Amygdala (tissue), 56 donors: ENCODE measurements around the gene C5orf15.

Experiments used
- DNase-seq, 56 donors: peaks; one replicate each; lab custom pipeline; 2025; lab: John Stamatoyannopoulos, UW

The C5orf15 gene

DNA sequence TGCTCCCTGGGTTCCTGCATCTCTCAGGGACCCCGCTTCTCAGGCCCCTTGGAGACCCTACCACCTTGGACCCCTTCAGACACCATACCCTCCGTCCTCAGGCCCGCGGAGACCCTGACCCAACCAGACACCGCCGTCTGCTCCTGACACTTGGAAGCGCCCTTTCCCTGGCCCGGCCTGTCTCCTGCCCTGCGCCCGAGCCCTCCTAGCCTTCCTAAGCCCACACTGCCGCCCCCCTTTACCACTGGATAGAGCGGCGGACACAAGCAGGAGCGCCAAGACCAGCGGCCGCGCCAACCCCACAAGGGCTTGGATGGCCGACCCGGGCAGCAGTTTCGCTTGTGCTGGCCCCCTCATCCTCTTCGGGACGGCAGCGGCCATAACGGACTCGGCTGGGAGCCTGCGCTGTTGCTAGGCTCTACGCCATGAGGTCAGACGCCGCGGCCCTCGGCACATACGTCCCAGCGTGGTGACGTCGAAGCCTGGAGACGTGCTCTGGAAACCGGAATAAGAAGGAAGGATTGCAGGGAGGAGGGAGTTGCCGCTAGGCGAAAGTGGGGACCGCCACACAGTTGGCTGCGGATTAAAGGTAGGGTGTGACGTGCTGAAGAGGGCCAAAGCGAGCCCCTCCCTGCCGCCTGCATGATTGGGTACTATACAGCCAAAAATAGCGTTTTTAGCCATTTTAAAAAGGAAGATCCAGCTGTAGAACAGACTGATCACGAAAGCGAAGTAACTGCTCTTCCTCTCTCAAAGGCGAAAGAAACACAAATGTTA, at the start of gene C5orf15:
TSS of gene C5orf15 (minus strand) at position 422 of the 777 bp plus-strand sequence. CDS start at position 381, 41 bp downstream.
- DNase-seq: peak; percentile 42 to 98 (median 92)

GRCh38 chr5:134008266-134008749, 39.9 kb upstream of the C5orf15 start:
- no peak for DNase-seq

DNA sequence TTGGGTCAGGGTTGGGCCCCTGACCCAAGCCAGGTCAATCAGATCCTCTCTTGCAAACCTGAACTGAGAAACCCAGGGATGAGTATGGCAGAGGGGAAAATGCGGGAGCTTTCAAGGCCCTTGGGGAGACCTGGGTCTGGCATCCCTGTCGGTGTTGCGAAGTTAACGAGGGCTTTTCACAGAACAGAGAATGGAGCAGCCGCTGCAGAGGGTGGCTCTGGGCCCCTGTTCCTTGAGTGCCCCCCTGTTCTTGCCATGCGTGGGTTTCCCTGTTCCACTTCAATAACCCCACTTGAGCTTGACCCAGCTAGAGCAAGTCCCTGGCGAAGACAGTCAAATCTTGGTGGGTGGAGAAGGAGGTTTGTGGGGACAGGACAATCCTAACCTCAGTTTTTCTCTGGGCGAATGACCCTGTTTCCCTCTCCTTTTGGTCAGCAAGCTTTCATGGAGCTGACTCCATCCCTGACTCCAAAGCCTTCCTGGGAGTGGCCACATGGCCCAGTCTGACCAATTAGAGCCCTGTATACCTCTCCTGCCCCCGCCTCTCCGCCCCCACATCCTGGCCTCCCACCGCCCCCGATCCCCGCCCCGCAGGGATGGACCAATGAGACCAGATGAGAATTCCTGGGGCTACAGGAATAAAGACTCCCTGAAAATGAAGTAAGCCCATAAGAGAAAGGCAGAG, 39.3 kb upstream of the C5orf15 start:
- no peak for DNase-seq

- no peak for DNase-seq
Observed at GRCh38 chr5:134006115-134006514, 37.7 kb upstream of the C5orf15 start.

DNA sequence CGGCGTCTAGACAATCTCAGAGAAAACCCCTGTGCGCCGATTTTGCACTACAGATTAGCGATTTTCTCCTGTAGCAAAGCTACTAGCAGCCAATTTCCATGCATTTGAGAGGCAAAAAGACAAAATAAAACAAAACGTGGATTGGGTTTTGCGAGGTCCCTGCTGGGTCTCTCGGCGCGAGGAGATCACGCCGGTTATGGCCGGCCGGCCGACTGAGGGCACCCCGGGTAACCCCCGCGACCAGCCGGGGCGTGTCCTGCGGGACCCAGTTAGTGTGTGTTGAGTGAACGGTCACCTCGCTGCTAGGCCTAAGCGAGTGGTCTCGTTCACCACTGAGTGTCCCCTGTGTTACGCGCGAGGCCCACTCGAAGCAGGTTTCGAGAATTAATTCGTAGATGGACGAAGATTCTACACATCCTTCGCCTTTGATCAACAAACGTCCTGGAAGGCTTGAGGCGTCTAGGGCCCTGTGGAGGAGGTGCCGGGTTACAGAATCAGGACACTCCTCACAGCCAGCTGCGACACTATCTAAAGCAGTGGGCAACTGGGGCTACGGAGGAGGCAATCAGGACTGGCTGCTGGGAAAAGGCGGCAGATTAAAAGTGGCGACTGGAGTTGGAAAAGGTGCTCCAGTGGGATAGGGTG, 37.1 kb upstream of the C5orf15 start:
- DNase-seq: peak in 6 of 56 donors; percentile 21 to 59 (median 41)

DNA sequence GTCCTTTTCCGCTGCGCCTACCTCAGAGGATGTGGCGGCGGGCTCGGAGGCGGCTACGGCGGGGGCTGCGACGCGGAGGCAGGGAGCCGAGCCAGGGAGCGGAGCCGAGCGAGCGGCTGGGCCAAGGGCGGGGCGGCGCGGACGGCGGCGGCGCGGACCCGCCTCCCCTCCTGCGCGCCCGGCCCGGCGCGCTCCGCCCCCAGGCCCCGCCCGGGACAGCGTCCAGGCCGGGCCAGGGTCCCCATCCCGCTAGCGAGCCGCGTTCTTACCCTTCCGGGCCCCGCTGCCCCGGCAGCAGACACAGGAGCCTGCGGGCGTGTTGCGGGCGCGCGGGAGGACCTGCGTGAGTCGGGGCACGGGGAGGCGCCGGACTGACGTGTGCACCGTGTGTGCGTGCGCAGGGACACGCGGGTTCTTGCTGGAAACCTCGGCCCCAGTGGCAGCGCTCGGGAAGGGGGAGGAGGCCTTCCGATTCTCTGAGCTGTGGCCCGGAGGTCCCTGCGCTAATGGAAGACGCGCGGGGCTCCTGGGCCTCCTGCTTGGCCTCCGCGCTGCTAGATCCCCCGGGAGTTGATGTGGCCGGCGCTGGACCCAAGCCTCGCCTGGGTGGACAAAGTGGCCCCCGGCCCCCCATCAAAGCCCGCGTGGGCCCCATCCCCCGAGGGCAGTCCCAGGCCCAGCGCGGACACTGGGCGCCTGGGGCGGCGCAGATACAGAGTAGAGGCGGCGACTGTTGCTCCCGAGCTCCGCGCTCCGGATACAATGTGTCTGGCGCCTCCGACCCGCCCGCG, 36.4 kb upstream of the C5orf15 start, which contains the start of gene VDAC1:
TSS of gene VDAC1 (minus strand) at position 350 of the 791 bp plus-strand sequence. CDS start 11,963 bp downstream, outside the sequence.
- DNase-seq: peak in 54 of 56 donors; percentile 38 to 95 (median 78)

DNA sequence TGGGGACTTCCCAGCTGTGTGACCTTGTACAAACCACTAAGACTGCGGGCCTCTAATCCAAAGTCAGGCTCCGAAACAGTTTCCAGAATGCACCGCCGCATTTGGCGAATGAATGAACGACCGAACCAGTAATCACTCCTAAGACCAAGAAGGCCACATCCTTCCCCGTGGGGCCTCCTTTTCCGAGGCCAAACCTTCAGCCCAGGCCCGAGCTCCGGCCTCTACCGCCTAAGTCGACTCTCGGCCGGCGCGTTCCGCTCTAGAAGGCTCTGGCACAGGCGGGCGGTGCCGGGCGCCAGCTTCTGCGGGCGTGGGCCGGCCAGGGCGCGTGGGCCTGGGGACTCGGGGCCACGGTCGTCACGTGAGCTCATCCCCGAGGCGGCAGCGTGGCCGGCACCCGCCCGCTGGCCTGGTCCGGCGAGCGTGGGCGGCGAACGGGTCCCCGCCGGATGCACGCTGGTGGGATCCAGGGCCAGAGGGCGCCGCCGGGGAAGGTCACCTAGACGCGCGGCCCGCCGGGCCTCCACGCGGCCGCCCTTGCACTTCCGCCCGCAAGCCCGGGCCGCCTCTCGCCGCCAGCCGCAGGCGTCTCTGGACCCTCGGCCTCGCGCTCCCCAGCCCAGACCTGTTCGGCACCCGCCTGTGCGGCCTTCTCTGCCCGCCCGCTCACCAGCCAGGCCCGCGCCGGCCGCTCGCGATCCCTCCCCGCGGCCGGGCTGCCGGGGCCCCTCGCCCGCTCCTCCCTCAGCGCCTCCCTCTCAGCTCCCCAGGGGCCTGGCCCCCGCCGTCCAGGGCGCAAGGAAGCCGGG, 35.6 kb upstream of the C5orf15 start:
- peak in 32 of 56 donors; percentile 30 to 73 (median 54) for DNase-seq

GRCh38 chr5:134003064-134003816, 34.8 kb upstream of the C5orf15 start:
- DNase-seq: no peak

- no peak for DNase-seq
Observed at GRCh38 chr5:134001938-134002731, 33.7 kb upstream of the C5orf15 start.

- no peak for DNase-seq
Observed at GRCh38 chr5:134000696-134001453, 32.5 kb upstream of the C5orf15 start.

GRCh38 chr5:134000091-134000511, 31.7 kb upstream of the C5orf15 start:
- DNase-seq: no peak

DNA sequence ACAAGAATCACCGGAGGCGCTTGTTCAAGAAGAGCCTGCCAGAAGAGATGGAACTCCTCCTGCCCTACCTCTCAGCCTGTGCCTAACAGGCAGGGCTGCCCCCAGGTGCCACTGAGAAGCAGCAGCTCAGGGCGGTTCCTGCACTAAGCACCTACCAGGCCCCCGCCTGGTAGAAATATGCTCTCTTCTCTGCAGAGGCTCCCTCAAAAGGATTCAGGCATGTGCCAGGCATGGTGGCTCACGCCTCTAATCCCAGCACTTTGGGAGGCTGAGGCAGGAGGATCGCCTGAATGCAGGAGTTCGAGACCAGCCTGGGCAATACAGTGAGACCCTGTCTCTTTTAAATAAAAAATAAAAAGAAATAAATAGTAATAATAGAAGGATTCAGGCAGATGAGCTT, 30.4 kb upstream of the C5orf15 start:
- no peak for DNase-seq

DNA sequence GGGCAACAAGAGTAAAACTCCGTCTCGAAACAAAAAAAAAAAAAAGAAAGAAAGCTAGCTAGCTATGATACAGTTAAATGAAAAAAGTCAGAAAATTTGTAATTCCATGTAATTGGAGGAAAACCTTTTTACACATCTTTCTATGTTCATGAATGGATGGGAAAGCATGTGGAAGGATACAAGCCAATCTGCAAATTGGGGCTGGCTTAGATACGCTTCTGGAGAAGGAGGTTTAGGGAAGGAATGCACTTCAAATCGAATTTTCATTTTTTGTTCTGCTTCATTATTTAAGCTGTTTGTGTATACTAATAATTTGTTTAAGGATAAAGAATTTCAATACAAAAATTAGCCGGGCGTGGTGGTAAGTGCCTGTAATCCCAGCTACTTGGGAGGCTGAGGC, 29.6 kb upstream of the C5orf15 start:
- no peak for DNase-seq

DNA sequence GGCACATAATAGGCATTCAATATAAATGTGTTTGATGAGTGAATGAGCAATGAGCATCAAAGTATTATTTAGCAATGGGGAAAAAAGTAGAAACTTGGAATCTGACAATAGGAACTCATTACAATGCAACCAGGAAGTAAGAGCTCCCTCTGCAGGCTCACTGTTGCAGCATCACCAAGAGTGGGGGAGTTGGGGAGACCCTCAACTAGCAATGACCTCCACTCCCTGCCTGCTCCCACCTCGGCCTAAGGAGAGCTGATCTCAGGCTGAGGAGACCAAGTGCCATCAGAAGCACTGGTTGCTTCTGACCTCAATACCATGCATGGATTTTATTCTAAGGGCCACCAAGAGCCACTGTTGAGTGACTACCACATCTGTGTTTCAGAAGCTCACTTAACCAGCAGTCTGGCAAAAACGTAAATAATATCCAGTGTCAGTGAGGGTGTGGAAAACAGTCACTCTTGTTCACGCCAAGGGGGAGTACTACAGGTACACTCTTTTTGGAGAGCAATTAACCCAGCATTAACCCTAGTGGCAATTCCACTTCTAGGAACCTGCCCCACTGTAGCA, 28.3 kb upstream of the C5orf15 start:
- no peak for DNase-seq

- no peak for DNase-seq
Observed at GRCh38 chr5:133995883-133996563, 27.6 kb upstream of the C5orf15 start.

- no peak for DNase-seq
Observed at GRCh38 chr5:133995341-133995740, 26.9 kb upstream of the C5orf15 start.
